ENCODE measurements around the gene VCAN.

Gene VCAN

DNA sequence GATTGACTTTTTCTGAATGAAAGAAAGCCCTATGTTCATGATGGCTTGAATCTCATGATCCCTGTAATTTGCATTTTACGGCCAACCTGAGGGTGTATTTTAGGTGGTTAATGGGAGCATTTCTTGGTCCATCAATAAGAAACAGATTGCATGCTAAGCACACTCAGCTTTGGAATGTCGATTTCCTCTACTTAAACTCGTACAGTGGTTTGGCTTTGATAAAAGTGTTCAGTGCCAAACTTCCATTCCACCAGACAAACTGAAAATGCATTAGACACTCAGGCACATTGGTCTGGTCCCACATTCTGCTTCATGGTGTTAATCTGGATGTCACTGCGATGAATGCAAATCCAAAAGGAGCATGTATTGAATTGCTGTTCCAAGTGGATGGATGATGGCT is 77.0 kb downstream of the VCAN start:
- ChIA-PET CTCF (interaction anchor here (0.5 to 1.2 kb wide), 2 partner anchors 119 to 1105 kb away, joined by 3 to 4 read pairs; no protein-coding TSS in a partner anchor), POLR2A (ENCODE audit: low non-redundant PET) (no interaction called here)
- no peak overlapping the region for H3K27ac ChIP-seq
- DNase-seq (ENCODE audit: low spot score): no peak
- TF ChIP-seq, protein P1, sequence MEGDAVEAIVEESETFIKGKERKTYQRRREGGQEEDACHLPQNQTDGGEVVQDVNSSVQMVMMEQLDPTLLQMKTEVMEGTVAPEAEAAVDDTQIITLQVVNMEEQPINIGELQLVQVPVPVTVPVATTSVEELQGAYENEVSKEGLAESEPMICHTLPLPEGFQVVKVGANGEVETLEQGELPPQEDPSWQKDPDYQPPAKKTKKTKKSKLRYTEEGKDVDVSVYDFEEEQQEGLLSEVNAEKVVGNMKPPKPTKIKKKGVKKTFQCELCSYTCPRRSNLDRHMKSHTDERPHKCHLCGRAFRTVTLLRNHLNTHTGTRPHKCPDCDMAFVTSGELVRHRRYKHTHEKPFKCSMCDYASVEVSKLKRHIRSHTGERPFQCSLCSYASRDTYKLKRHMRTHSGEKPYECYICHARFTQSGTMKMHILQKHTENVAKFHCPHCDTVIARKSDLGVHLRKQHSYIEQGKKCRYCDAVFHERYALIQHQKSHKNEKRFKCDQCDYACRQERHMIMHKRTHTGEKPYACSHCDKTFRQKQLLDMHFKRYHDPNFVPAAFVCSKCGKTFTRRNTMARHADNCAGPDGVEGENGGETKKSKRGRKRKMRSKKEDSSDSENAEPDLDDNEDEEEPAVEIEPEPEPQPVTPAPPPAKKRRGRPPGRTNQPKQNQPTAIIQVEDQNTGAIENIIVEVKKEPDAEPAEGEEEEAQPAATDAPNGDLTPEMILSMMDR (conservative IDR thresholded peaks at IDR 0.05; ENCODE audit: low read depth): no peak

DNA sequence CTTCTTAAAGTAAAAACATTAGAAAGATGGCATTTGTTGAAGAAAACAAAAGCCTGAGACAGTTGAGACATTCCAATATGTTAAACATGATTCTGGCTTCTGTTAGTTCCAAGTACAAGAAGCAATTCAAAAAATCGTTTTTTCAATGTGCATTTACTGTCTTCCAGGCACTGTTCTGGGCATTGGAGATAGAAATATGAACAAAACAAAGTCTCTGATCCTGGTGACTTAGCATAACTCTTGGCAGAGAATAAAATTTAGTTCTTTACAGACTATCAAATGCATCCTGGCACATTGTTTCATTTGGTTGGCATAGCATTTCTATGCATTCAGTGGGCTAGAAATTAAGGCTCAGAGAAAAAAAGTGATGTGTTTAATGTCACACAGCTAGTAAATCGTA is 77.5 kb downstream of the VCAN start:
- no peak for DNase-seq (ENCODE audit: low spot score)
- TF ChIP-seq, protein P1 (conservative IDR thresholded peaks at IDR 0.05; ENCODE audit: low read depth): no peak
- CTCF ChIA-PET: no interaction called here
- H3K27ac ChIP-seq: no peak overlapping the region
- POLR2A ChIA-PET (ENCODE audit: low non-redundant PET): no interaction called here

DNA sequence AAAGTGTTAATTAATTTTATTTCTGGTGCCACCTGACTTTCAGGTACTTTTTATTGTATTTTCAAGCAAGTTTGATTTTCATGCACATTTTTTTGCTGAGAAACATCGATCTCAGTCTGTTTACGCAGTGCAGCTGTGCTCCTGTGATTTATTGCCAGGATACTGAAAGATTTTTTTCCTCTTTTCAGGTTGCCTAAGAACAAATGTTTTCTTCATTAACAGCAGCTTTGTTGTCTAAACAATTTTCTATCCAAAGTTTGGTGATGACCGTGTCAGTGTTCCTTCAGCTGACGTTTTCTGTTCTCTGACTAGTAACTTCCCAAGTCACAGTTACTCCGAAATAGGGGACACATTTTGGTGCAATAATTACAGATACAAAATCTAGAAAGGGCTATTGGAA is 78.1 kb downstream of the VCAN start:
- DNase-seq (ENCODE audit: low spot score): no peak
- no peak overlapping the region for H3K27ac ChIP-seq
- TF ChIP-seq, protein P1 (conservative IDR thresholded peaks at IDR 0.05; ENCODE audit: low read depth): no peak
- ChIA-PET CTCF (no interaction called here), POLR2A (ENCODE audit: low non-redundant PET) (no interaction called here)

DNA sequence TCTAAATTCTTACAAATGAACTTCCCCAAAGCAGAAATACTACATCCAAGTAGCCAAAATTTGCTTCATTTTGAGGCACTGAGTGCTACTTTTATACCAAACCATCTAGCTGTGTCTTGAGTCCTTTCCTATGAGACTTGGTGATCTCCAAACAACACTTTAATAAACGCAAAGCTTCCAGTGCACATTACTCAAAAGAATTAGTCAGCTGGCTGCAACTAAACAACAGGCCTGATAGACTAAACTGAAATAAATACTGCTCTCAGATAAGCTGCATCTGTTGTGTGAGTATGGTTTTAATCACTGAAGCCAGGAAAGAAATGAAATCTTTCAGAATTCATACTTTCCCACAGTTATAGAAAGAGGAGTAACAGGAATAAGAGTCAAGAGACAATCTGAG is 80.3 kb downstream of the VCAN start:
- TF ChIP-seq, protein P1 (conservative IDR thresholded peaks at IDR 0.05; ENCODE audit: low read depth): no peak
- DNase-seq (ENCODE audit: low spot score): no peak
- POLR2A ChIA-PET (ENCODE audit: low non-redundant PET): no interaction called here
- H3K27ac ChIP-seq: no peak overlapping the region
- CTCF ChIA-PET: interaction anchor here (0.7 kb wide), 1 partner anchor 118 kb away, joined by 4 read pairs; no protein-coding TSS in a partner anchor

DNA sequence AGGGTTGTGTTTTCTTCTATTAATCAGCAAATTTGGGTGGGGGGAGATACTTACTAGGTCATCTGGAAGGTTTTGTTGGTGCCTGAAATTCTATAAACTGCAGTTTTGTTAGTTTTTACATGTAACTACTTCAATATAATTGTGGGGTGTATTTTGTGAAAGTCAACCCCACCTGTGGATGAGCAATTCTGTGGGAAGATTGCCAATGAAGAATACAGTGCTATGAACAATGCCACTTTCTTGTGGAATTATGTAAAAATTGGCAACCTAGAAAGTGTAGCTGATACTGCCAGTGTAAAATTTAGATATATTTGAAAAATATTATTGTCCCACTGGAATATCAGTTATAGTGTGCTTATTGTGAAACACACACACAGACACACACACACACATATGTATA is 80.7 kb downstream of the VCAN start:
- peak; percentile 24 for DNase-seq (ENCODE audit: low spot score)
- ChIA-PET POLR2A (ENCODE audit: low non-redundant PET) (no interaction called here), CTCF (interaction anchor here (0.7 kb wide), 1 partner anchor 119 kb away, joined by 4 read pairs; no protein-coding TSS in a partner anchor)
- H3K27ac ChIP-seq: no peak overlapping the region
- TF ChIP-seq, protein P1 (conservative IDR thresholded peaks at IDR 0.05; ENCODE audit: low read depth): no peak

DNA sequence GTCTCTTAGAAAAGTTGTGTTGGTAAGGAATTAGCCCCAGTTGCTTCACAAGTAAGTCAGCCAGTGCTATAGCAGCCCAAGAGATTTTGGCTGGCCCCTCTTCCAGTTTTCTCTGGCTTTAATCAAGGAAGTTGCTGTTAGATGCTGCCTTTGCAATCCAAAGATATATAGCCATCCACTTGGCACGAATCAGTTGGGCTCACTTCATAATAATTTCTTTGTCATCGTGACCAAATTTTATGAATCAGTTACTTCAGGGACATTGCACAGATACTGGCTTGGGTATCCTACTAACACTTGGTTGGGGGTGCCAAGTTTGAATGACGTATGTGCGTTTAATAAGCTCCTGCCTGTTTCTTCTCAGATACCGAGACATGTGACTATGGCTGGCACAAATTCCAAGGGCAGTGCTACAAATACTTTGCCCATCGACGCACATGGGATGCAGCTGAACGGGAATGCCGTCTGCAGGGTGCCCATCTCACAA is 81.5 kb downstream of the VCAN start:
- POLR2A ChIA-PET (ENCODE audit: low non-redundant PET): no interaction called here
- TF ChIP-seq, protein P1 (conservative IDR thresholded peaks at IDR 0.05; ENCODE audit: low read depth): no peak
- CTCF ChIA-PET: interaction anchor here (0.6 kb wide), 1 partner anchor 1265 kb away, joined by 3 read pairs; no protein-coding TSS in a partner anchor
- no peak for DNase-seq (ENCODE audit: low spot score)
- H3K27ac ChIP-seq: no peak overlapping the region

All from RWPE1 (cell line).